WERI-Rb-1 (cell line): Measurements from ENCODE around the gene SNU13.

Experiments
- DNase-seq: peaks from one replicate; pipeline ENCODE4 v3.0.0-alpha.2; 2020
- H3K27ac ChIP-seq: fragments of 250-450 bp; sonication (Bioruptor Pico); 2 replicates; pipeline ENCODE4 v1.5.1; 2020; ENCODE audit warnings: mild to moderate bottlenecking, moderate library complexity
- H3K27me3 ChIP-seq: fragments of 250-450 bp; sonication (Bioruptor Pico); 2 replicates; pipeline ENCODE4 v1.5.1; 2021; ENCODE audit warnings: mild to moderate bottlenecking, low read depth, moderate library complexity; ENCODE audit not compliant: insufficient read depth, severe bottlenecking
- H3K36me3 ChIP-seq: fragments of 250-450 bp; sonication (Bioruptor Pico); 2 replicates; pipeline ENCODE4 v1.5.1; 2020; ENCODE audit warnings: mild to moderate bottlenecking, moderate library complexity
- H3K4me3 ChIP-seq: 2 replicates; pipeline ENCODE4 v1.5.1; 2011; ENCODE audit warnings: low read depth, mild to moderate bottlenecking, control low read depth, low read length
- H3K9me3 ChIP-seq: fragments of 250-450 bp; sonication (Bioruptor Pico); 2 replicates; pipeline ENCODE4 v1.5.1; 2021; ENCODE audit warnings: mild to moderate bottlenecking, moderate library complexity; ENCODE audit not compliant: severe bottlenecking
- TF ChIP-seq, protein P1 (sequence below): IDR thresholded peaks from 2 replicates; pipeline ENCODE4 v1.5.1; 2011; ENCODE audit warnings: low read depth, mild to moderate bottlenecking, control low read depth, inconsistent platforms, low read length

SNU13 gene

DNA sequence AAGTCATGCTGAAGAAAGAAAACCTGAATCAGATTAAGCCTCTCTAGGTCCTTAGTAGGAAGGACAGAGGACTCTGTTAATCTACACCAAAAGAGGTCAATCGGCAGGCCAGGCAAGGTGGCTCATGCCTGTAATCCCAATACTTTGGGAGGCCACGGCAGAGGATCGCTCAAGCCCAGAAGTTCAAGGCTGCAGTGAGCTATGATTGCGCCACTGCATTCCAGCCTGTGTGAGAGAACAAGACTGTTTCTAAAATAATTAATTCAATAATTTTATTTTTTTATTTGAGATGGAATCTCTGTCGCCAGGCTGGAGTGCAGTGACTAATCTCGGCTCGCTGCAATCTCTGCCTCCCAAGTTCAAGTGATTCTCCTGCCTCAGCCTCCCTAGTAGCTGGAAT, 63.1 kb downstream of the SNU13 start:
- H3K9me3 ChIP-seq = no peaks in the 10 kb centered on the region
- no peak for DNase-seq
- peaks cover 93% of the 10 kb centered on the region for H3K36me3 ChIP-seq

More for the DNA sequence above, 63.1 kb downstream of the SNU13 start:
- Histone ChIP-seq H3K27me3 (no peaks in the 10 kb centered on the region), H3K27ac (no peak overlapping the region), H3K4me3 (no peak overlapping the region)
- TF ChIP-seq, protein P1, sequence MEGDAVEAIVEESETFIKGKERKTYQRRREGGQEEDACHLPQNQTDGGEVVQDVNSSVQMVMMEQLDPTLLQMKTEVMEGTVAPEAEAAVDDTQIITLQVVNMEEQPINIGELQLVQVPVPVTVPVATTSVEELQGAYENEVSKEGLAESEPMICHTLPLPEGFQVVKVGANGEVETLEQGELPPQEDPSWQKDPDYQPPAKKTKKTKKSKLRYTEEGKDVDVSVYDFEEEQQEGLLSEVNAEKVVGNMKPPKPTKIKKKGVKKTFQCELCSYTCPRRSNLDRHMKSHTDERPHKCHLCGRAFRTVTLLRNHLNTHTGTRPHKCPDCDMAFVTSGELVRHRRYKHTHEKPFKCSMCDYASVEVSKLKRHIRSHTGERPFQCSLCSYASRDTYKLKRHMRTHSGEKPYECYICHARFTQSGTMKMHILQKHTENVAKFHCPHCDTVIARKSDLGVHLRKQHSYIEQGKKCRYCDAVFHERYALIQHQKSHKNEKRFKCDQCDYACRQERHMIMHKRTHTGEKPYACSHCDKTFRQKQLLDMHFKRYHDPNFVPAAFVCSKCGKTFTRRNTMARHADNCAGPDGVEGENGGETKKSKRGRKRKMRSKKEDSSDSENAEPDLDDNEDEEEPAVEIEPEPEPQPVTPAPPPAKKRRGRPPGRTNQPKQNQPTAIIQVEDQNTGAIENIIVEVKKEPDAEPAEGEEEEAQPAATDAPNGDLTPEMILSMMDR = no peak
